ENCODE data around the gene LDLRAD2. TPM values are rescaled to one million over a fixed set of nuclear protein-coding genes. Genes with fewer than 3 reads are reported as not detected.

The LDLRAD2 gene
- total and polyA plus RNA-seq, 2 of the 4 experiments (the other 2 are of a cell fraction) = 0.05 TPM; not detected in 1

- dilution Hi-C loops (cut with HindIII; ENCODE audit: low sequenced_read_pairs, unreplicated experiment) (no loop called here), in situ Hi-C loops (cut with MboI; ENCODE audit: low sequenced_read_pairs) (no loop called here), intact Hi-C loops (cut with micrococcal nuclease) (no loop called here)
- Histone ChIP-seq H4K8ac (ENCODE audit: low read depth in 2 of 2, low read length in 2 of 2) (no peak overlapping the region), H2BK120ac (ENCODE audit: low read depth, low read length) (no peak overlapping the region), H3K36me3 (ENCODE audit: control insufficient read depth, insufficient read depth, low read length) (no peaks in the 10 kb centered on the region), H3K9me3 (ENCODE audit: control insufficient read depth, insufficient read depth, low read length) (peaks cover 2% of the 10 kb centered on the region; the same call in 1 of the 2 replicates), H3K9ac (ENCODE audit: low read depth, low read length) (no peak overlapping the region), H4K5ac (ENCODE audit: low read depth, low read length) (no peak overlapping the region), H2AK9ac (replicated peaks; ENCODE audit: low read depth, low read length, poor library complexity) (no peak overlapping the region), H4K20me1 (ENCODE audit: insufficient read depth, low read length) (peaks cover 9% of the 10 kb centered on the region; the same call in 1 of the 2 replicates), H3K23ac (ENCODE audit: low read depth, low read length) (no peak overlapping the region), H3K14ac (replicated peaks; ENCODE audit: low read depth, low read length) (no peak overlapping the region), H3K4me1 (ENCODE audit: control insufficient read depth, insufficient read depth, low read length) (peaks cover 6% of the 10 kb centered on the region), H3K79me1 (ENCODE audit: low read depth in 1 of 2, low read length in 2 of 2) (no peaks in the 10 kb centered on the region; a peak in 1 of 4 replicates), H2BK5ac (ENCODE audit: low read depth, low read length, poor library complexity, severe bottlenecking) (no peak overlapping the region), H2AK5ac (ENCODE audit: low read depth, low read length) (no peak overlapping the region), H3K56ac (ENCODE audit: extremely low read depth, insufficient read depth, low read length) (no peak overlapping the region), H3K18ac (ENCODE audit: low read depth, low read length) (no peak overlapping the region), H3K9me1 (ENCODE audit: insufficient read depth, low read length) (peaks cover 18% of the 10 kb centered on the region), H3K27me3 (ENCODE audit: control insufficient read depth, insufficient read depth, low read length) (peaks cover 11% of the 10 kb centered on the region), H2AFZ (replicated peaks; ENCODE audit: low read length, poor library complexity) (no peak overlapping the region), H2BK15ac (ENCODE audit: low read depth, low read length) (no peak overlapping the region), H3K4me3 (ENCODE audit: insufficient read depth, low read depth, low read length) (no peak overlapping the region), H3K4me2 (ENCODE audit: low read depth, low read length) (no peak overlapping the region), H4K91ac (ENCODE audit: insufficient read depth, low read depth, low read length) (no peak overlapping the region), H3K27ac (ENCODE audit: insufficient read depth, low read length) (no peak overlapping the region), H3K4ac (ENCODE audit: low read depth, low read length) (no peak overlapping the region), H2BK20ac (ENCODE audit: low read depth, low read length) (no peak overlapping the region)
- TF ChIP-seq ELK1 (IDR thresholded peaks at IDR 0.05; ENCODE audit: borderline replicate concordance, low read depth, low read length) (no peak), MAFK (IDR thresholded peaks at IDR 0.05; ENCODE audit: low read depth, low read length) (no peak), BHLHE40 (IDR thresholded peaks at IDR 0.05; ENCODE audit: low read depth, low read length) (no peak), RCOR1 (IDR thresholded peaks at IDR 0.05; ENCODE audit: insufficient replicate concordance, low read length) (no peak)
- TF ChIP-seq, protein P1, sequence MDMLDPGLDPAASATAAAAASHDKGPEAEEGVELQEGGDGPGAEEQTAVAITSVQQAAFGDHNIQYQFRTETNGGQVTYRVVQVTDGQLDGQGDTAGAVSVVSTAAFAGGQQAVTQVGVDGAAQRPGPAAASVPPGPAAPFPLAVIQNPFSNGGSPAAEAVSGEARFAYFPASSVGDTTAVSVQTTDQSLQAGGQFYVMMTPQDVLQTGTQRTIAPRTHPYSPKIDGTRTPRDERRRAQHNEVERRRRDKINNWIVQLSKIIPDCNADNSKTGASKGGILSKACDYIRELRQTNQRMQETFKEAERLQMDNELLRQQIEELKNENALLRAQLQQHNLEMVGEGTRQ (IDR thresholded peaks at IDR 0.05; ENCODE audit: low read depth, low read length) = no peak
- BruUV-seq (replicated peaks) = no TSS peak
- ChIA-PET CTCF (interaction anchor here (0.6 kb wide), 2 partner anchors 152 to 1282 kb away, joined by 3 to 4 read pairs; no protein-coding TSS in a partner anchor), POLR2A (ENCODE audit: unreplicated experiment) (no interaction called here)
- no CpG with 5 or more reads among the region's 3 CpGs for WGBS, 2 experiments (ENCODE audit: extremely low coverage in 2 of 2, insufficient read length in 1 of 2)
- ATAC-seq (ENCODE audit: low read depth) (no peak), DNase-seq (no peak)
Measured at GRCh38 chr1:21813542-21813941, 1.5 kb downstream of the LDLRAD2 start.

Data from IMR-90 (cell line).